ENCODE data around the gene MDFIC. TPM values are rescaled to one million over a fixed set of nuclear protein-coding genes. Genes with fewer than 3 reads are reported as not detected.

The MDFIC gene
- total and polyA plus RNA-seq, 4 donors: 3.2 to 6.6 (median 5.3) TPM

DNA sequence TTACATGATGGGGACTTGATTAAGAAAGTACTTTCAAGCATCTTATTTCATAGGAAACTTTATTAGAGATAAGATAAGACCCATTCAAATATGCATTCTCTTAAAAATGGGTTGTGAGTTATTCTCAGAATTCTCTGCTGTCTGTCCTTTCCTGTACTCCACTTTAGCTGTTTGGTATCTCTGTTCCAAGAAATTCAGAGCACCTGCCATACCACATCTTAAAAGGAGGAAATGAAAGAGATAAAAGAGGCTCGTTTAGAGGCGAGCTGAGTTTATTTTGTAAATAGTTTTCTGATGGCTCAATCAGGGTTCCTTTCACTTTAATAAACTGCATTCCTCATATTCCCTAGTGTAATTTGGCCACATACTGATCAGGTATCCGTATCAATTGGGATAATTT lies 87.2 kb downstream of the MDFIC start:
- no peak overlapping the region for H3K4me3 ChIP-seq (ENCODE audit: low read depth in 1 of 3, low read length in 3 of 3)
- H3K27ac ChIP-seq (ENCODE audit: low read depth in 1 of 2, low read length in 2 of 2): peak overlapping the region in 1 of 2 donors; percentile 1
- no peak overlapping the region for H3K9ac ChIP-seq (ENCODE audit: low read depth in 1 of 2, low read length in 2 of 2)
- WGBS: 49% methylated on average over 3 of the region's 3 CpGs
- peaks cover 0 to 7% (median 4%) of the 10 kb centered on the region in 4 donors for H3K4me1 ChIP-seq (ENCODE audit: control insufficient read depth in 4 of 4, insufficient read depth in 4 of 4, low read length in 3 of 4)
- no peaks in the 10 kb centered on the region for H3K27me3 ChIP-seq (ENCODE audit: control insufficient read depth in 4 of 4, insufficient read depth in 4 of 4, low read length in 3 of 4)
- no peaks in the 10 kb centered on the region for H3K9me3 ChIP-seq (ENCODE audit: control insufficient read depth in 4 of 4, low read length in 3 of 4)
- peaks cover 0 to 4% (median 0%) of the 10 kb centered on the region in 4 donors for H3K36me3 ChIP-seq (ENCODE audit: control insufficient read depth in 4 of 4, insufficient read depth in 3 of 4, low read depth in 1 of 4, low read length in 3 of 4)
- DNase-seq (ENCODE audit: low spot score): no peak
- TF ChIP-seq SP1 (IDR thresholded peaks at IDR 0.05) (no peak), TAF1 (conservative IDR thresholded peaks at IDR 0.05) (no peak), HNF4A (conservative IDR thresholded peaks at IDR 0.05) (no peak), YY1 (IDR thresholded peaks at IDR 0.05) (no peak), JUND (IDR thresholded peaks at IDR 0.05) (no peak), GABPA (IDR thresholded peaks at IDR 0.05 in 1 of 2, conservative IDR thresholded peaks at IDR 0.05 in 1 of 2) (no peak), HNF4G (IDR thresholded peaks at IDR 0.05) (no peak), FOXA1 (IDR thresholded peaks at IDR 0.05) (no peak)
- TF ChIP-seq, protein P1, sequence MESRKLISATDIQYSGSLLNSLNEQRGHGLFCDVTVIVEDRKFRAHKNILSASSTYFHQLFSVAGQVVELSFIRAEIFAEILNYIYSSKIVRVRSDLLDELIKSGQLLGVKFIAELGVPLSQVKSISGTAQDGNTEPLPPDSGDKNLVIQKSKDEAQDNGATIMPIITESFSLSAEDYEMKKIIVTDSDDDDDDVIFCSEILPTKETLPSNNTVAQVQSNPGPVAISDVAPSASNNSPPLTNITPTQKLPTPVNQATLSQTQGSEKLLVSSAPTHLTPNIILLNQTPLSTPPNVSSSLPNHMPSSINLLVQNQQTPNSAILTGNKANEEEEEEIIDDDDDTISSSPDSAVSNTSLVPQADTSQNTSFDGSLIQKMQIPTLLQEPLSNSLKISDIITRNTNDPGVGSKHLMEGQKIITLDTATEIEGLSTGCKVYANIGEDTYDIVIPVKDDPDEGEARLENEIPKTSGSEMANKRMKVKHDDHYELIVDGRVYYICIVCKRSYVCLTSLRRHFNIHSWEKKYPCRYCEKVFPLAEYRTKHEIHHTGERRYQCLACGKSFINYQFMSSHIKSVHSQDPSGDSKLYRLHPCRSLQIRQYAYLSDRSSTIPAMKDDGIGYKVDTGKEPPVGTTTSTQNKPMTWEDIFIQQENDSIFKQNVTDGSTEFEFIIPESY (IDR thresholded peaks at IDR 0.05): no peak
- TF ChIP-seq, protein P2, sequence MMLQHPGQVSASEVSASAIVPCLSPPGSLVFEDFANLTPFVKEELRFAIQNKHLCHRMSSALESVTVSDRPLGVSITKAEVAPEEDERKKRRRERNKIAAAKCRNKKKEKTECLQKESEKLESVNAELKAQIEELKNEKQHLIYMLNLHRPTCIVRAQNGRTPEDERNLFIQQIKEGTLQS (IDR thresholded peaks at IDR 0.05): no peak
- TF ChIP-seq, protein P3, sequence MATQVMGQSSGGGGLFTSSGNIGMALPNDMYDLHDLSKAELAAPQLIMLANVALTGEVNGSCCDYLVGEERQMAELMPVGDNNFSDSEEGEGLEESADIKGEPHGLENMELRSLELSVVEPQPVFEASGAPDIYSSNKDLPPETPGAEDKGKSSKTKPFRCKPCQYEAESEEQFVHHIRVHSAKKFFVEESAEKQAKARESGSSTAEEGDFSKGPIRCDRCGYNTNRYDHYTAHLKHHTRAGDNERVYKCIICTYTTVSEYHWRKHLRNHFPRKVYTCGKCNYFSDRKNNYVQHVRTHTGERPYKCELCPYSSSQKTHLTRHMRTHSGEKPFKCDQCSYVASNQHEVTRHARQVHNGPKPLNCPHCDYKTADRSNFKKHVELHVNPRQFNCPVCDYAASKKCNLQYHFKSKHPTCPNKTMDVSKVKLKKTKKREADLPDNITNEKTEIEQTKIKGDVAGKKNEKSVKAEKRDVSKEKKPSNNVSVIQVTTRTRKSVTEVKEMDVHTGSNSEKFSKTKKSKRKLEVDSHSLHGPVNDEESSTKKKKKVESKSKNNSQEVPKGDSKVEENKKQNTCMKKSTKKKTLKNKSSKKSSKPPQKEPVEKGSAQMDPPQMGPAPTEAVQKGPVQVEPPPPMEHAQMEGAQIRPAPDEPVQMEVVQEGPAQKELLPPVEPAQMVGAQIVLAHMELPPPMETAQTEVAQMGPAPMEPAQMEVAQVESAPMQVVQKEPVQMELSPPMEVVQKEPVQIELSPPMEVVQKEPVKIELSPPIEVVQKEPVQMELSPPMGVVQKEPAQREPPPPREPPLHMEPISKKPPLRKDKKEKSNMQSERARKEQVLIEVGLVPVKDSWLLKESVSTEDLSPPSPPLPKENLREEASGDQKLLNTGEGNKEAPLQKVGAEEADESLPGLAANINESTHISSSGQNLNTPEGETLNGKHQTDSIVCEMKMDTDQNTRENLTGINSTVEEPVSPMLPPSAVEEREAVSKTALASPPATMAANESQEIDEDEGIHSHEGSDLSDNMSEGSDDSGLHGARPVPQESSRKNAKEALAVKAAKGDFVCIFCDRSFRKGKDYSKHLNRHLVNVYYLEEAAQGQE (IDR thresholded peaks at IDR 0.05): no peak

DNA sequence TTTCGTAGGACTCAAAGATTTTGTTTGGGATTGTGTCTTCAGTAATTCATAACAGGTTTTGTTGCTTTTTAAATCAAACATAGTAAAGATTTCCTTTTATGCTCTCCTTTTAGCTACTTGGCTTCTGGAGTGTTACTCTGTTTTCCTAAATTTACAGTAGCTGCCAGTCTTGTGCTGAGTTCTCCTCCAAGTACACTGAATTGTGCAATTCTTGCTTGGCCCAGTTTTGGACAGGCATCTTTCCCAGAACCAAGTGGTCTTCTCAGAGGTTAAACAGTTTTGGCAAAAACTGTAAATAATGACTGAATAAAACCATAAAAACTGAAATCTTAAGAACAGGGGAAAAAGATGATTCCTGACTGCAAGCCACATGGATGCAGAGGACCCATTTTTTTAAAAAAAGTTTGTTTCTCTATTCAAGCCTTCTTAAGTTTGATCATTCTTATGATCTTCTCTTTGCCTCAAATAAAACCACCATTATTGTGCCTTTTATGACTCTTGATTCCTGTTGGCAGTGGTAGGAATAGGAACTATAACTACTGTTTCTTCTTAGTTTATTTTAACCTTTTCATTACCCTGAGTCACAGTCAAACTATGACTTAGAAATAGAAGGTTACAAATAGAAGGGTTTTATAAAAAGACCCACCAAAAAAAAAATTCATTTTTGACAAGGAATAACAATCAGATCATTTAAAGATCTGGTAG lies 88.0 kb downstream of the MDFIC start:
- no peak overlapping the region for H3K27ac ChIP-seq (ENCODE audit: low read depth in 1 of 2, low read length in 2 of 2)
- WGBS: 92% methylated on average over 1 of the region's 1 CpG
- no peak overlapping the region for H3K9ac ChIP-seq (ENCODE audit: low read depth in 1 of 2, low read length in 2 of 2)
- no peaks in the 10 kb centered on the region for H3K9me3 ChIP-seq (ENCODE audit: control insufficient read depth in 4 of 4, low read length in 3 of 4)
- H3K36me3 ChIP-seq (ENCODE audit: control insufficient read depth in 4 of 4, insufficient read depth in 3 of 4, low read depth in 1 of 4, low read length in 3 of 4): no peaks in the 10 kb centered on the region
- DNase-seq (ENCODE audit: low spot score): no peak
- H3K27me3 ChIP-seq (ENCODE audit: control insufficient read depth in 4 of 4, insufficient read depth in 4 of 4, low read length in 3 of 4): no peaks in the 10 kb centered on the region
- H3K4me3 ChIP-seq (ENCODE audit: low read depth in 1 of 3, low read length in 3 of 3): no peak overlapping the region
- H3K4me1 ChIP-seq (ENCODE audit: control insufficient read depth in 4 of 4, insufficient read depth in 4 of 4, low read length in 3 of 4): peaks cover 0 to 7% (median 5%) of the 10 kb centered on the region in 4 donors
- TF ChIP-seq, protein P2 (IDR thresholded peaks at IDR 0.05): no peak
- TF ChIP-seq NR2F2 (IDR thresholded peaks at IDR 0.05): peak; percentile 15

Measured in liver (tissue), 9 donors.